Measurements from ENCODE around the gene CNTN4. TPM values are rescaled to one million over a fixed set of nuclear protein-coding genes. Genes with fewer than 3 reads are reported as not detected.

CNTN4 gene
- total and polyA plus RNA-seq, 10 donors, result 0.20 to 4.3 (median 1.5) TPM

- no peaks in the 10 kb centered on the region for H3K9me3 ChIP-seq
- TF ChIP-seq POLR2AphosphoS5 (IDR thresholded peaks at IDR 0.05) (no peak), POLR2A (IDR thresholded peaks at IDR 0.05) (no peak), CTCF (IDR thresholded peaks at IDR 0.05 in 8 of 11, conservative IDR thresholded peaks at IDR 0.05 in 3 of 11) (no peak)
- WGBS, 5 donors, result 91 to 97% (median 95%) methylated on average over 3 of the region's 3 CpGs
- DNase-seq, result no peak
- H3K27ac ChIP-seq, result no peak overlapping the region
- H3K4me1 ChIP-seq, result peaks cover 0 to 3% (median 0%) of the 10 kb centered on the region in 6 donors
- no peaks in the 10 kb centered on the region for H3K27me3 ChIP-seq (replicated peaks in 1 of 7)
- no peak overlapping the region for H3K4me3 ChIP-seq
- no peaks in the 10 kb centered on the region for H3K36me3 ChIP-seq
- intact Hi-C loops (cut with DNase I; ENCODE audit: low total_unique reads), result no loop called here
Measured at GRCh38 chr3:2706836-2707210, 608.2 kb downstream of the CNTN4 start.

- H3K27me3 ChIP-seq (replicated peaks in 1 of 7), result no peaks in the 10 kb centered on the region
- WGBS, 5 donors, result 59 to 74% (median 67%) methylated on average over 3 of the region's 3 CpGs
- H3K36me3 ChIP-seq, result no peaks in the 10 kb centered on the region
- no peak overlapping the region for H3K27ac ChIP-seq
- H3K4me3 ChIP-seq, result no peak overlapping the region
- TF ChIP-seq POLR2A (IDR thresholded peaks at IDR 0.05), result no peak
- TF ChIP-seq CTCF (IDR thresholded peaks at IDR 0.05 in 8 of 11, conservative IDR thresholded peaks at IDR 0.05 in 3 of 11), result no peak
- no peak for TF ChIP-seq POLR2AphosphoS5 (IDR thresholded peaks at IDR 0.05)
- H3K9me3 ChIP-seq, result no peaks in the 10 kb centered on the region
- DNase-seq, result no peak
- H3K4me1 ChIP-seq, result peaks cover 0 to 3% (median 0%) of the 10 kb centered on the region in 6 donors
- intact Hi-C loops (cut with DNase I; ENCODE audit: low total_unique reads), result no loop called here
Measured at GRCh38 chr3:2711081-2711480, 612.4 kb downstream of the CNTN4 start.

- no peak for DNase-seq
- intact Hi-C loops (cut with DNase I; ENCODE audit: low total_unique reads), result no loop called here
- Histone ChIP-seq H3K4me3 (no peak overlapping the region), H3K9me3 (no peaks in the 10 kb centered on the region), H3K27me3 (replicated peaks in 1 of 7) (no peaks in the 10 kb centered on the region), H3K36me3 (no peaks in the 10 kb centered on the region), H3K4me1 (peaks cover 0 to 3% (median 0%) of the 10 kb centered on the region in 6 donors), H3K27ac (no peak overlapping the region)
- 63 to 96% (median 75%) methylated on average over 1 of the region's 1 CpG for WGBS, 5 donors
- no peak for TF ChIP-seq POLR2AphosphoS5 (IDR thresholded peaks at IDR 0.05)
- TF ChIP-seq CTCF (IDR thresholded peaks at IDR 0.05 in 8 of 11, conservative IDR thresholded peaks at IDR 0.05 in 3 of 11), result peak in 1 of 11 experiments; percentile 25
Measured at GRCh38 chr3:2713923-2714322, 615.3 kb downstream of the CNTN4 start.

- Histone ChIP-seq H3K9me3 (no peaks in the 10 kb centered on the region), H3K27me3 (replicated peaks in 1 of 7) (no peaks in the 10 kb centered on the region), H3K4me3 (no peak overlapping the region), H3K36me3 (no peaks in the 10 kb centered on the region), H3K27ac (no peak overlapping the region), H3K4me1 (peaks cover 0 to 3% (median 0%) of the 10 kb centered on the region in 6 donors)
- DNase-seq, result no peak
- TF ChIP-seq POLR2A (IDR thresholded peaks at IDR 0.05) (no peak), CTCF (IDR thresholded peaks at IDR 0.05 in 8 of 11, conservative IDR thresholded peaks at IDR 0.05 in 3 of 11) (no peak), POLR2AphosphoS5 (IDR thresholded peaks at IDR 0.05) (no peak)
- intact Hi-C loops (cut with DNase I; ENCODE audit: low total_unique reads), result no loop called here
- 59 to 81% (median 69%) methylated on average over 5 of the region's 5 CpGs for WGBS, 5 donors
Measured at GRCh38 chr3:2714834-2715233, 616.2 kb downstream of the CNTN4 start.

All from spleen (tissue), 11 donors.